Kidney tubule cell (primary cell): ENCODE measurements around the gene NCEH1.

ENCODE experiments used
- DNase-seq: peaks from one replicate; pipeline ENCODE4 v3.0.0-alpha.2; 2018; ENCODE audit warnings: low spot score

NCEH1 gene

GRCh38 chr3:172643506-172644179 lies 67.2 kb downstream of the NCEH1 start:
- DNase-seq, result no peak

GRCh38 chr3:172641291-172641690 lies 69.6 kb downstream of the NCEH1 start:
- no peak for DNase-seq

- no peak for DNase-seq
Measured at GRCh38 chr3:172640751-172641150, 70.1 kb downstream of the NCEH1 start.

GRCh38 chr3:172635588-172635987 lies 75.3 kb downstream of the NCEH1 start:
- DNase-seq, result peak; percentile 96

- no peak for DNase-seq
Measured at GRCh38 chr3:172634948-172635347, 75.9 kb downstream of the NCEH1 start.

GRCh38 chr3:172630316-172630715 lies 80.6 kb downstream of the NCEH1 start:
- no peak for DNase-seq

- no peak for DNase-seq
Measured at GRCh38 chr3:172629470-172629869, 81.4 kb downstream of the NCEH1 start.

GRCh38 chr3:172627057-172627809 lies 83.6 kb downstream of the NCEH1 start:
- DNase-seq, result peak; percentile 60

- peak; percentile 71 for DNase-seq
Measured at GRCh38 chr3:172626021-172626640, 84.7 kb downstream of the NCEH1 start.

GRCh38 chr3:172625404-172625803 lies 85.5 kb downstream of the NCEH1 start:
- peak; percentile 35 for DNase-seq

GRCh38 chr3:172624999-172625398 lies 85.9 kb downstream of the NCEH1 start:
- no peak for DNase-seq

- DNase-seq, result peak; percentile 74
Measured at GRCh38 chr3:172622916-172623700, 87.8 kb downstream of the NCEH1 start.

- no peak for DNase-seq
Measured at GRCh38 chr3:172622156-172622555, 88.7 kb downstream of the NCEH1 start.

- DNase-seq, result no peak
Measured at GRCh38 chr3:172617976-172618375, 92.9 kb downstream of the NCEH1 start.

- no peak for DNase-seq
Measured at GRCh38 chr3:172617013-172617706, 93.7 kb downstream of the NCEH1 start.

GRCh38 chr3:172616031-172616461 lies 94.8 kb downstream of the NCEH1 start:
- DNase-seq, result no peak

GRCh38 chr3:172615296-172615695 lies 95.6 kb downstream of the NCEH1 start:
- no peak for DNase-seq

- DNase-seq, result no peak
Measured at GRCh38 chr3:172614340-172615274, 96.3 kb downstream of the NCEH1 start.

GRCh38 chr3:172613845-172614244 lies 97.0 kb downstream of the NCEH1 start:
- no peak for DNase-seq

GRCh38 chr3:172612871-172613678 lies 97.8 kb downstream of the NCEH1 start:
- no peak for DNase-seq
